Neural progenitor cell (in vitro differentiated cells): ENCODE data around the gene TMEM178B.

ENCODE experiments used
- EZH2phosphoT487 ChIP-seq: fragments of 200-600 bp; sonication (generic); IDR thresholded peaks from 2 replicates; pipeline ENCODE4 v1.6.1; 2017; ENCODE audit warnings: antibody characterized with exemption
- TF ChIP-seq, protein P1 (sequence below): fragments of 200-600 bp; sonication (generic); IDR thresholded peaks from 2 replicates; pipeline ENCODE4 v1.5.1; 2017; ENCODE audit warnings: antibody characterized with exemption, mild to moderate bottlenecking

GRCh38 chr7:141377906-141378305 lies 304.0 kb downstream of the TMEM178B start:
- no peak for TF ChIP-seq EZH2phosphoT487
- TF ChIP-seq, protein P1, sequence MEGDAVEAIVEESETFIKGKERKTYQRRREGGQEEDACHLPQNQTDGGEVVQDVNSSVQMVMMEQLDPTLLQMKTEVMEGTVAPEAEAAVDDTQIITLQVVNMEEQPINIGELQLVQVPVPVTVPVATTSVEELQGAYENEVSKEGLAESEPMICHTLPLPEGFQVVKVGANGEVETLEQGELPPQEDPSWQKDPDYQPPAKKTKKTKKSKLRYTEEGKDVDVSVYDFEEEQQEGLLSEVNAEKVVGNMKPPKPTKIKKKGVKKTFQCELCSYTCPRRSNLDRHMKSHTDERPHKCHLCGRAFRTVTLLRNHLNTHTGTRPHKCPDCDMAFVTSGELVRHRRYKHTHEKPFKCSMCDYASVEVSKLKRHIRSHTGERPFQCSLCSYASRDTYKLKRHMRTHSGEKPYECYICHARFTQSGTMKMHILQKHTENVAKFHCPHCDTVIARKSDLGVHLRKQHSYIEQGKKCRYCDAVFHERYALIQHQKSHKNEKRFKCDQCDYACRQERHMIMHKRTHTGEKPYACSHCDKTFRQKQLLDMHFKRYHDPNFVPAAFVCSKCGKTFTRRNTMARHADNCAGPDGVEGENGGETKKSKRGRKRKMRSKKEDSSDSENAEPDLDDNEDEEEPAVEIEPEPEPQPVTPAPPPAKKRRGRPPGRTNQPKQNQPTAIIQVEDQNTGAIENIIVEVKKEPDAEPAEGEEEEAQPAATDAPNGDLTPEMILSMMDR = no peak
